NCI-H1436 (cell line): ENCODE measurements around the gene DOP1A.

Experiments
- DNase-seq: peaks from one replicate; lab custom pipeline; 2025; lab: John Stamatoyannopoulos, UW

The DOP1A gene

DNA sequence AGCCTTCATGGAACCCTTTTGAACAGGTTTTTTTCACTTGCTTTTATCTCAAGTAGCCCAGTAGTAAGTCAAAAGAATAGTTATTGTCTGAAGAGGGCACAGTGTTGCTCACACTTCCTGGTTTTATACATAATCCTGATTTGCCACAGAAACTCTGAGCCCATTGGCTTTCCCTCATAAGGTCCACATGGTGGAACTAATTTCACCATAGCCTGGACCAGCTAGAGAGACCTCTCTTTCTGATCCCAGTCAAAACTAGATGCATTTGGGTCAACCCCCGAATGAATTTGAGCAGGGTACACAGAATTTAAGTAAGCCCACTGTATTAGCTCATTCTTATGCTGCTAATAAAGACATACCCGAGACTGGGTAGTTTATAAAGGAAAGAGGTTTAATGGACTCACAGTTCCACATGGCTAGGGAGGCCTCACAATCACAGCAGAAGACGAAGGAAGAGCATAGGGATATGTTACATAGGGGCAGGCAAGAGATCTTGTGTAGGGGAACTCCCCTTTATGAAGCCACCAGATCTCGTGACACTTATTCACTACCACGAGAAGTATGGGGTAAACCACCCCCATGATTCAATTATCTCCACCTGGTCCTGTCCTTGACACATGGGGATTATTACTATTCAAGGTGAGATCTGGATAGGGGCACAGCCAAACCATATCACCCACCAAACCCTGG lies 131.8 kb downstream of the DOP1A start:
- DNase-seq, result no peak

DNA sequence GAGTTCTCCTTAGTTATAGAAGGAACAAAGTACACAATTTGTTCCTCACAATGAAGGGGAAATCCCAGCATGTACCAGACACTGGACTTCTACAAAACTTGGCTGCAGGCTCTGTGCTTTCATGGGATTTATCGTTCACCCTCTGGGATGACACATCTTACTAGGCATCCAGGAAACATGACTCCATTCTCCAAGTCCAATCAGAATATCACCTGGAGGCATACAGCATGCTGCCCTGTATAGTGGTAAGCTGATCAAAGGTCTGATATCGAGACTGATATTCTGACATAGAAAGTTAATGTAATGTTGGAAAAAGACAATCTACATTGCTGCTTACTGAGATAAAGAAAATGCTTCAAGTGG lies 132.4 kb downstream of the DOP1A start:
- DNase-seq, result no peak

GRCh38 chr6:83202031-83202430 lies 134.6 kb downstream of the DOP1A start:
- DNase-seq, result no peak

DNA sequence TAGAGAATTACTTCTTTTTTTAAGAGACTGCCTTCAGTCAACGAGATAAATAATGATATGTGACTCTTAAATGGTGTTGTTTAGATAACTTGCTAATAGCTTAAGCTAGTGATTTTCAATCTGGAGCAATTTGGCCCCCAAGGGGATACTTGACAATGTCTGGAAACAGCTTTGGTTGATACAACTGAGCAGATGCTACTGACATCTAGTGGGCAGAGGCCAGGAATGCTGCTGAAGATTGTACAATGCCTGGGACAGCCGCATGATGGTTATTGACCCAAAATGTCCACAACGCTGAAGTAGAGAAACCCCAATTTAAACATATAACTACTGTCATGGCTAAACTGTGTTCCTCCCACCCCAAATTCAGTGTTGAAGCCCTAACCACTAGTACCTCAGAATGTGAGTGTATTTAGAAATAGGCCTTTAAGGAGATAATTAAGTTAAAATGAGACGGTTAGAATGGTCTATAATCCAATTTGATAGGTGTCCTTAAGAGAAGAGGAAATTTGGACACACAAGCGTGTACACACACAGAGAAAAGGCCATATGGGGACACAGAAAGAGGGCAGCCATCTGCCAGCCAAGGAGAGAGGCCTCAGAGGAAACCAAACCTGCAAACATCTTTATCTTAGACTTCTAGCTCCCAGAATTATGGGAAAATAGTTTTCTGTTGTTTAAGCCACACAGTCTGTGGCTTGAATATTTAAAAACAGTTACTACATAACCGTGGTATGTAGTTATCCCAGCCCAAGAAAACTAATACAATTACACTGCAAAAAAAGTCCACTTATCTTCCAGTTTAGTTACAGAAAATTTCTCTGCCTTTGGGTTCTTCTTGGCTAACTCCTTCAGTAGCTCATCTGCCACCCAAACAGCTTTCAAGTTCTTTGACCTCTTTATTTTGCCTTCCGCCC lies 147.9 kb downstream of the DOP1A start:
- peak; percentile 85 for DNase-seq

DNA sequence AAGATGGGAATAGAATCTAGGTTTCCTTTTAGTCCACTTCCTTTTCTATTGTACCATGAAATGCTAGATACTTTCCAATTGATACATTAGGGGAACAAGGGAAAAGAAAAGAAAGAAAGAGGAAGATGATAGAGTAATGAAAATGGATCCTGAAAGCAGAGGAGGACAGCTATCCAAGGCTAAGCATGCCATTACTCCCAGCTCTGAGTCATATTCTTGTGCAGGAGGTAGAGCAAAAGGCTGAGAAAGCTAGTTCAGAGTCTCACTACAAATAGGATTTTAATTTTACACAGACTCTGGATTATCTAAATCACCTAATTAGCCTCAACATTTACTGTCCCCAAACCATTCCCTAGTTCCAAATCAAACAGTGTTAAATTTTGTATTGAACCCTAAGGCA lies 149.3 kb downstream of the DOP1A start:
- no peak for DNase-seq
